Prostate gland (tissue), 2 donors: Measurements from ENCODE around the gene SLC34A3.

Experiments
- POLR2AphosphoS5 ChIP-seq: sonication (generic); formaldehyde crosslinking; IDR thresholded peaks from one replicate; pipeline ENCODE4 v1.6.1; 2017; ENCODE audit warnings: antibody characterized with exemption
- TF ChIP-seq, protein P1 (sequence below), 4 experiments: fragments of 200-600 bp in 2 of 4; fragments of 450-650 bp in 2 of 4; sonication (generic) in 2 of 4; IDR thresholded peaks; 1 replicate in 3 of 4; 2 replicates in 1 of 4; pipeline ENCODE4 v1.5.1; 2016 to 2019; ENCODE audit warnings: antibody characterized with exemption in 4 of 4, mild to moderate bottlenecking in 2 of 4, moderate library complexity in 2 of 4

DNA sequence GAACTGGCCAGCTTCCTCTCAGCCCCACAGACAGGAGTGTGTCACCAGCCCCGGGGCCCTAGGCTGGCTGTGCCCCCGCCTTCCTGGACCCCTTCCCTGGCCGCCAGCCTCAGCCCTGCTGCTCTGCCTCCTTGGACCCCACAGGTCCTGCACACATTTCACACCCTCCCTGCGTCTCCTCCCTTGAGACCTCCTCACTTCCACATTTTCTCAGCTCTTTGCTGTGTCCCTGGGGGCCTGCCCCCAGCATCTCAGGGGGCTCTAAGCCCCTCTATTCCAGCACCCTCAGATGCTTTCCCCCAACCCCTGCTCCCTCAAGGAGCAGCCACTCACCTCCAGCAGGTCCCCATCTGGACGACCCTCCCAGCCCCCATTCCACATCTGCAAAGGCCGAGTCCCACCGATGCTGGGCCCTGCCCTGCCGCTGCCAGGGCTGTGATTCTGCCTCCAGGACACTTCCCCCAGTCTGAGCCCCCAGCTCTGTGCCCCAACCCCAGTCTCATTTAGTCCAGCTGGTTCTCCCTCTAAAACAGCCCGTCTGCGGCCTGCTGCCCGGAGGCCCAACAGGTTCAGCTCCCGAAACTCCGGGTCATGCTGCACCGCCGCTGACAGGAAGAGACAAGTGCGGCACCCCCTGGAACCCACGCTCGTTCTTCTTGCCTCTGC lies 4.2 kb downstream of the SLC34A3 start:
- TF ChIP-seq, protein P1, sequence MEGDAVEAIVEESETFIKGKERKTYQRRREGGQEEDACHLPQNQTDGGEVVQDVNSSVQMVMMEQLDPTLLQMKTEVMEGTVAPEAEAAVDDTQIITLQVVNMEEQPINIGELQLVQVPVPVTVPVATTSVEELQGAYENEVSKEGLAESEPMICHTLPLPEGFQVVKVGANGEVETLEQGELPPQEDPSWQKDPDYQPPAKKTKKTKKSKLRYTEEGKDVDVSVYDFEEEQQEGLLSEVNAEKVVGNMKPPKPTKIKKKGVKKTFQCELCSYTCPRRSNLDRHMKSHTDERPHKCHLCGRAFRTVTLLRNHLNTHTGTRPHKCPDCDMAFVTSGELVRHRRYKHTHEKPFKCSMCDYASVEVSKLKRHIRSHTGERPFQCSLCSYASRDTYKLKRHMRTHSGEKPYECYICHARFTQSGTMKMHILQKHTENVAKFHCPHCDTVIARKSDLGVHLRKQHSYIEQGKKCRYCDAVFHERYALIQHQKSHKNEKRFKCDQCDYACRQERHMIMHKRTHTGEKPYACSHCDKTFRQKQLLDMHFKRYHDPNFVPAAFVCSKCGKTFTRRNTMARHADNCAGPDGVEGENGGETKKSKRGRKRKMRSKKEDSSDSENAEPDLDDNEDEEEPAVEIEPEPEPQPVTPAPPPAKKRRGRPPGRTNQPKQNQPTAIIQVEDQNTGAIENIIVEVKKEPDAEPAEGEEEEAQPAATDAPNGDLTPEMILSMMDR (IDR thresholded peaks at IDR 0.05): no peak
- TF ChIP-seq POLR2AphosphoS5: no peak
